Measurements from ENCODE around the gene SAMSN1.

SAMSN1 gene

GRCh38 chr21:14484188-14485009 lies 61.7 kb downstream of the SAMSN1 start:
- DNase-seq (ENCODE audit: low read depth), result no peak

DNA sequence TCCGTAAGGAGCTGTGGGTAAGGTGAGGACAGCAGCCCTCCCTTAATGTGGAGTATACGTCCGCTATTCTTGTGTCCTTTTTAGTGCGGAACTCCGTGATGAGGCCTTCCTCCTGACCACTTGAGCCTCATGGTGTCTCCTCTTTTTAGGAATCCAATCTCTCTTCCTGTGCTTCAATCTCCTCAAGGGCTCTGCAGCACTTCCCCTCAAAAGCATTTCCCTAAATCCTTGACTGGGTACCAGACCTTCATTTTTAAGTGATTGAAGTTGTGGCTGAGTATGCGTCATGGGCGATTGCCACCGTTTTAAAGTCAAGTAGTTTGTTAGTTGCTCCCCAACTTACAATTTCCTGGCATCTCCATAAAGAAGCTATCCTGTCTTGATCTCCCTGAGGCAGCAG lies 62.8 kb downstream of the SAMSN1 start:
- DNase-seq (ENCODE audit: low read depth), result no peak

GRCh38 chr21:14482165-14482564 lies 64.0 kb downstream of the SAMSN1 start:
- DNase-seq (ENCODE audit: low read depth), result no peak

- no peak for DNase-seq (ENCODE audit: low read depth)
Observed at GRCh38 chr21:14480411-14481031, 65.6 kb downstream of the SAMSN1 start.

DNA sequence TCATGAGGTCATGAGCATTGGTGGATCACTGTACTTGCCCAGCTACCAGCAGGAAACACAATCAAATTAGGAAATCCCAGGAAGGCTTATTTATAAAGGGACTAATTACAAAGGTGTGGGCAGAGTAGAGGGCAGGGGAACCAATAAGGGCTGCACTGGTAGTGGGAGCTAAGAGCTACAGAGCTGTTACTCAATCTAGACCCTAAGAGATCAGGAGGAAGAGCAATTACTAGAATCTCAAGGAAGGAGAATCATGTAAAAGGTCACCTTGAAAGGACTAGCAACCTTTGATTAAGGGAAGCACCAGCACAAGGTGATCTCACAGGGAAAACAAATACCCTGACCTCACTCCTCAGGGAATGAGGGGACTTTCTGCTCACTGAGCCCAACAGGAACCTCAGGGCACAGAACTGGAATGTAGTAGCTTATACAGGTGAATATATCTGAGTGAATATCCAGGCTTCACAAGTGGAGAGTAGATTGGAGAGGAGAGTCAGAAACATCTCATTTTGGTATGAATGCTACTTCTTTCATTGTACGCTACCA lies 66.8 kb downstream of the SAMSN1 start:
- DNase-seq (ENCODE audit: low read depth), result no peak

GRCh38 chr21:14477841-14478240 lies 68.3 kb downstream of the SAMSN1 start:
- no peak for DNase-seq (ENCODE audit: low read depth)

- no peak for DNase-seq (ENCODE audit: low read depth)
Observed at GRCh38 chr21:14477133-14477532, 69.0 kb downstream of the SAMSN1 start.

DNA sequence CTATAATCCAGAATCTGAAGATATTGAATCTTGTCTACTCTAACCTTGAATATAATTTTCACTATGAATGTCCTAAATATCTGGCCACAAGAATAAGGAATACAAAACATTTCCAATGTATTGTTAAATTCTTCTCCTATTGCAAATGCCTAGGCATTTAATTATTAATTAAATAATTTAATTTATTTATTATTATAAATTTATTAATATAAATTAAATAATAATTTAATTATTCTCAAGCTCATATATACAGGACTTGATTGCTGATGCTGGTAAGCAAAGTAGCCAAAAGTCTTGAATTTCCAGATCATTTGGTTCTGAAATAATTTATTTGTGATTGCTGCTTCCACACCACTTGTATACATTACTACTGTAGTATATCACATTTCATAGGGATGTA lies 71.1 kb downstream of the SAMSN1 start:
- DNase-seq (ENCODE audit: low read depth), result no peak

DNA sequence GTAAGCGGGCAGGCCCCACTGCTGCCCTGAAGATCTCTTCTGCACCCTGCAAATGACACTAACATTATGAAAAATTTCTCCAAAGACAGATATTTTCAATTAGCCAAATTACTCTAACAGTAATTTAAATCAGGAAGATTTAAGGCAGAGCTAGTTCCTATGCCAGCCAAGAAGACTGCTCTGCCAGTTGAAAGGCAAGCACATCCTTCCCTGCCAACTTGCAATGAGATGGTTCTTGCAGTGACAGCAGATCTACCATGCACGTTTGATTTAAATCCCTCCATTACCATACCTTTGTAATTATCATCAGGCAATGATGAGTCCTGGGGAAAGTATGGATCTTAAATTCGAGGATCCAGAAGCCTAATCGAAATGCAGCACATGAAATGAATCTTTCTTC lies 76.5 kb downstream of the SAMSN1 start:
- DNase-seq (ENCODE audit: low read depth), result no peak

DNA sequence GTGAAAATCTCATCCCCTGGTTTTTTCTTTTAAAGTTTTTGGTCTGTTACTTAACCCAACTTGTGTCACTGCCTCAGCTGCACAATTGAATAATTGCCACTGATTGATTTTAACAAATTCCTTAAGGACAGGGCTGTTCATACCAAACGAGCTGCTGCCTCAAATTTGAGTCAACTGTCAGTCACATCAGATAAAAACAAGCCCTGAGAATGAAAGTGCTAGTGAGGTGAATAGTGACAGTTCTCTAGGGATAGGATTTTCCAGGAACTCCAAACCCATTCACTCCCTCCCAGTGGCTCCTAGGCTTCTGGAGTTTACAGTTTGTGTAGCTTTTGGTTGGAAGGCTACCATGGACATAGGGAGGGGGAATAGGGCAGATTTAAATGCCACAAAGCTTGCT lies 79.4 kb downstream of the SAMSN1 start:
- no peak for DNase-seq (ENCODE audit: low read depth)

DNA sequence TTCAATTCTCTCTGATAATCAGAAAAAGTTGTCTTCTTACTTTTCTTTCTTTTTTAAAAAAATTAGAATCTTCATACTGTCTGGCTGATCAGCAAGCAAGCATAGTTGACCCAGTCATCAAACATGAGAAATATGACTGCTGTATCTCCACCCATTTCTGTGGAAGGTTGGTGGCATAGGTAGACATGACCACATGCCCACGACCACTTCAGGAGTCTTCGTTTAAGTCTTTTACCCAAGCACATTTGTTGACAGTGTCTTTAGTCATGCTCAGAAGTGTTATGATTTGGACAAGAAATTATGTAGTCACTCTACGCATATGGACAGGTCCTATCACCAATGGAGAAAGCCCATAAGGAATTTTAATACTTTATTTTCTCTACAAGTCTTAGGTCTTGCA lies 88.4 kb downstream of the SAMSN1 start:
- no peak for DNase-seq (ENCODE audit: low read depth)

DNA sequence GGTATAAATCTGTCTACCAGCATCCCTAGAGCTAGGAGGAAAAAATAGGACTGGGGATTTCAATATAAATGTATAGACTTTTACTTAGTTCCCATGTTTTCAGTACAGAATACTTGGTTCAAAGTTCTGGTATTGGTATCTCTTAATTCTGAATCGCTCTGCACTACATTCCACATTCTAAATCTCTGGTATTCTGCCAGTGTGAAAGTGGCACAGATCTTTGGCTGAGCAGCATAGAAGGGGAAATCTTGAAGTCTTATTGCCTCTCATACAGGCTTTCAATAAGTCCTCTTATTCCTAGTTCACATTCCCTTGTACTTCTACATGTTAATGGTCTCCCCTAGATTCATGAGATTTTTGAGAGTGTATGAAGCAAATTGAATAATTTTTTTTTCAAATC lies 89.2 kb downstream of the SAMSN1 start:
- DNase-seq (ENCODE audit: low read depth), result no peak

- no peak for DNase-seq (ENCODE audit: low read depth)
Observed at GRCh38 chr21:14454016-14455009, 91.8 kb downstream of the SAMSN1 start.

DNA sequence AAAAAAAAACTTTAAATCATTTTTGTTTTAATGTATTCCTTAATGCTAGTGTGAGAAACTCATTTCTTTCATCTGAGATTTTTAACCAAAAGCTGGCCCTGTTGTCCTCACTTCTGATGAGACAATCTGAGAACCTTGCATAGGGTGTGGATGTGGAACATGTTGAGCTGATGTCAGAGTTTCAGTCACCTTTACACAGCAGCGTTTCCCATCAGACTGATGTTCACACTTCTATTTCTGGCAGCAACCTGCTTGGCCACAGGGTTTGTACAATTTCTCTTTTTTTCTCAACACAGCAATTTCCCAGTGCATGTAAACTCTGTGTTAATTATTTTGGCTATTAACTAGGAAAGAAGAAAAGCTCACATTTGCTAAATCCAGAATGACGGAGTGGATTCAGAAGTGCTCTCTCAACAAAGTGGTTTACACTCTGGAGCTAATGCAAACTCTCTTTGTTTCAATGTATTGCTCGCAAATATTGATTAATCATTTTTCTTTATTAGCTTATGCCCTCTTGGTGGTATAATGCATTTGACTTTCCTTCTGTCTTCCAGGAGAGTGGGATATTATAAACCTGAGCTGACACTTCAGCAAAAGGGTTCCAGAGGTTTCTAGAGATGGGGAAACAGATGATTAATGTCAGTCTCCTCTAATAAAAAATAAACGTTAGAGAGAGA lies 92.6 kb downstream of the SAMSN1 start:
- no peak for DNase-seq (ENCODE audit: low read depth)

DNA sequence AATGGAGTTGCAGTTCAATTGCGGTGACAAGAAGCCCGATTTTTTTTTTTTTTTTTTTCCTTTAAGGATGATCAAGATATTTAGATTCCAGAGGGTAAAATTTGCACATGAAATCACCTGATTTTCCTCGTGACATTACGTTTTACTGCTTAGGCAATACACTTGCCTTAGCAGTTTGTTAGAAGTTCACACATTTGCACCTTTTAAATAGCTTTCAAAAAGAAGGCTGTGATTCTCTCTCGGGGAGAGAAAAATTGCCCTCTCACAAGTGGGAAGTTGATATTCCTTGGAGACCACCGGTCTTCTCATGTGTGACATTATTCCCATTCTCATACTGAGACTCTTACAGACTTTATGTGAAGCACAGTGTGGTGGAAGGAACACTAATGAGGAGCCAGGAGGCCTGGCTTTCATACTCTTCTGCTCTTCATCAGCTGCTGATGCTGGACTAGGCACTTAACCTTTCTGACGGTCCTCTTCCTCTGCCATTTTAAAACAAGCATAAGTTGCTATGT lies 93.3 kb downstream of the SAMSN1 start:
- DNase-seq (ENCODE audit: low read depth), result no peak

GRCh38 chr21:14452031-14452726 lies 93.9 kb downstream of the SAMSN1 start:
- no peak for DNase-seq (ENCODE audit: low read depth)

DNA sequence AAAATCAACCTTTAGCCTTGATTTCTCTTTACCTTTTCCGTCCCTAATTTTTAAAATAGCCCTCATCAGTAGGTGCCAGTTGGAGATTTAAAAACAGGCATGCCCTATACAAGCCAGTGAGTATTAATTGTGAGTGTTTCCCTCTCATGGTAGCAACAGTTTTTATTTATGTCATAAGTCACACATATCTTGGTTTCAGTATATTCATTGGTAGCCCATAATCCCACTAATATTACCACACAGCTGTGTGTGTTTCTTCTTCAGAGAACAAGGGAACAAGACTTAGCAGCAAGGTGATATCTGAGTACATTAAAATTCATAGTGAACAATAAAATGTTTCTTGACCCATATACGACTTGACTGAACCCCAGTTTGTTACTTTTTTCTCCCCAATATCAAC lies 94.6 kb downstream of the SAMSN1 start:
- DNase-seq (ENCODE audit: low read depth), result no peak

DNA sequence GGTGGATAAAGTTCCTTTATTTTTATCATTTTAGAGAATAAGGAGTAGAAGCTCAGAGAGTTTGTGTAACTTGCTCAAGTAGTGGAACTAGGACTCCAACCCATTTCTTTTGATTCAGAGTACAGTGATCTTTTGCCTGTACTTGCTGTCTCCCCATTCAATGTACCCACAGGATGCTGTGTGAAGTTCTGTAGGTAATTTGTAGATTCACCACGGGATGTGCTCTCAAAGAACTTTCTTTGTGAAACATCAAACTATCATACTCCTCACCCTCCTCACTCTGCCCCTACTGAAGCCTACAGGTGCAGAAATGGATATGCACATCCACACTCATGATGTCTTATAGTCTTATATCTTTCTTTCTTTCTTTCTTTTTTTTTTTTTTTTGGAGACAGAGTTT lies 97.3 kb downstream of the SAMSN1 start:
- DNase-seq (ENCODE audit: low read depth), result no peak

DNA sequence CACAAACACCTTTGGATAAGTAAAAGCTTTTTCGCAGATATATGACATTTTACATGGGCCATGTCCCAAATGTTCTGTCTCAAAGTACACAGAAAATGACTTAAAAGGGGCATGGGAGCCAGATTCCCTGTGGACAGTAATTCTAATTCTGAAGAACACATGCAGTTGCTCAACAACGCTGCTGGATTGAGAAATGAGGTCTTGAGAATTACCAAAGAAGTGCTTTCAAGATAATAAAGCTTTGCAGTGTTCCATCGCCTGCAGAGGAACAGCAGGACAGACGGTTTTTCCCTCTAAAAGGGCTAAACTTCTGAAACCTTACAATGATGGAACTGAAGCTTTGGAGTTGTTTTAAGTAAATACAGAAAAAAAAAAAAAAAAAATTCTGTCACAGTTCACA lies 107.9 kb downstream of the SAMSN1 start:
- DNase-seq (ENCODE audit: low read depth), result no peak

DNA sequence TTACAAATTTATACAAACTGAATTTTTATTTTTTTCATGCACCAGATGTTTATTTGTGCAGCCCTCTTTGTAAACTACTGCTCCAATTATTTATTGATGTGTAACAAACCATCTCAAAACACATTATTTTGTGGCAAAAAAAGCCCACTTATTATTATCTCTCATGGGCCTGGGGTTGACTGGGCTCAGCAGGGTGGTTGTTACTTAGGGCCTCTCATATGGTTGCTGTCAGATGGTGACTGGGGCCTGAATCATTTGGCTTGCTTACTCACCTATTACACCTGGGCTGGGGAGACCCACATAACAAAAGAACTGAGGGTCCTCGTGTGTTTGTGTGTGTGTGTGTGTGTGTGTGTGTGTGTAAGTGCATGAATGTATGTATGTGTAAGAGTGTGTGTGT lies 110.7 kb downstream of the SAMSN1 start:
- DNase-seq (ENCODE audit: low read depth), result no peak
